HepG2 (cell line): Measurements from ENCODE around the gene TCF25. TPM values are rescaled to one million over a fixed set of nuclear protein-coding genes. Genes with fewer than 3 reads are reported as not detected.
A peak's percentile ranks its signal among the peaks of the same experiment; 100 is the strongest.

Experiments
- BRCA1 ChIP-seq: sonication (generic); formaldehyde crosslinking; IDR thresholded peaks from 2 replicates; pipeline ENCODE4 v1.4.0; 2020; ENCODE audit warnings: missing genetic modification reagents
- DNMT3B ChIP-seq: conservative IDR thresholded peaks from 2 replicates; pipeline ENCODE4 v1.6.1; 2016; ENCODE audit warnings: missing biosample characterization, control low read depth
- KDM4B ChIP-seq: sonication (generic); formaldehyde crosslinking; IDR thresholded peaks from 2 replicates; pipeline ENCODE4 v1.4.0; 2020; ENCODE audit warnings: missing genetic modification reagents
- MBD4 ChIP-seq: IDR thresholded peaks from 2 replicates; pipeline ENCODE4 v1.6.1; 2012; ENCODE audit warnings: low read length, inconsistent platforms, borderline replicate concordance
- SALL1 ChIP-seq: sonication (generic); formaldehyde crosslinking; IDR thresholded peaks from 2 replicates; pipeline ENCODE4 v1.8.0; 2022; ENCODE audit warnings: mild to moderate bottlenecking, missing genetic modification reagents
- SUZ12 ChIP-seq: fragments of 150-350 bp; IDR thresholded peaks from 2 replicates; pipeline ENCODE4 v1.6.1; 2014; ENCODE audit warnings: low read depth, low read length
- ZNF20 ChIP-seq: sonication (generic); formaldehyde crosslinking; IDR thresholded peaks from 2 replicates; pipeline ENCODE4 v1.4.0; 2020; ENCODE audit warnings: mild to moderate bottlenecking, moderate library complexity, missing genetic modification reagents
- ZNF230 ChIP-seq: sonication (generic); formaldehyde crosslinking; IDR thresholded peaks from 2 replicates; pipeline ENCODE4 v1.4.0; 2020; ENCODE audit warnings: mild to moderate bottlenecking, missing genetic modification reagents
- ZNF569 ChIP-seq: sonication (generic); formaldehyde crosslinking; IDR thresholded peaks from 2 replicates; pipeline ENCODE4 v1.5.0; 2020; ENCODE audit warnings: mild to moderate bottlenecking, missing genetic modification reagents, moderate library complexity, borderline replicate concordance
- ZNF629 ChIP-seq: sonication (generic); formaldehyde crosslinking; conservative IDR thresholded peaks from 2 replicates; pipeline ENCODE4 v1.5.0; 2020; ENCODE audit warnings: missing genetic modification reagents
- ZNF703 ChIP-seq: sonication (generic); formaldehyde crosslinking; IDR thresholded peaks from 2 replicates; pipeline ENCODE4 v1.5.1; 2020; ENCODE audit warnings: missing genetic modification reagents, mild to moderate bottlenecking, moderate library complexity, borderline replicate concordance
- ZNF746 ChIP-seq: sonication (generic); formaldehyde crosslinking; IDR thresholded peaks from 2 replicates; pipeline ENCODE4 v1.8.0; 2022; ENCODE audit warnings: mild to moderate bottlenecking, missing genetic modification reagents
- polyA plus RNA-seq, 8 experiments: library from polyadenylated mRNA; depleted of rRNA in 3 of 8; stranded (reverse) in 7 of 8; unstranded in 1 of 8; fragments of >200 nt; fragmentation: Illumina TruSeq in 4 of 8; extraction: Trizol in 4 of 8; gene quantifications; 2 replicates each; pipeline versions ENCODE4 v1.2.1 to v1.2.3, GENCODE V29; 2011 to 2016; ENCODE audit warnings: low read depth in 4 of 8, missing spikeins in 1 of 8, mixed read lengths in 1 of 8; ENCODE audit not compliant: insufficient read depth in 1 of 8
- total RNA-seq, 5 experiments: library from RNA; depleted of rRNA; stranded (reverse); fragments of >200 nt; fragmentation: Illumina TruSeq; extraction: Trizol; gene quantifications; 2 replicates each; pipeline ENCODE4 v1.2.3, GENCODE V29; 2016; ENCODE audit warnings: low read depth in 1 of 5
- TF ChIP-seq, protein P1 (sequence below): IDR thresholded peaks from 2 replicates; pipeline ENCODE4 v1.6.1; 2016; ENCODE audit warnings: control low read depth
- TF ChIP-seq, protein P2 (sequence below): sonication (generic); formaldehyde crosslinking; IDR thresholded peaks from 2 replicates; pipeline ENCODE4 v1.8.0; 2022; ENCODE audit warnings: mild to moderate bottlenecking, missing genetic modification reagents, moderate library complexity
- TF ChIP-seq, protein P3 (sequence below): sonication (generic); formaldehyde crosslinking; IDR thresholded peaks from 2 replicates; pipeline ENCODE4 v1.4.0; 2020; ENCODE audit warnings: missing genetic modification reagents
- TF ChIP-seq, protein P4 (sequence below): sonication (generic); formaldehyde crosslinking; IDR thresholded peaks from 2 replicates; pipeline ENCODE4 v1.4.0; 2020; ENCODE audit warnings: missing genetic modification reagents, borderline replicate concordance
- TF ChIP-seq, protein P5 (sequence below), 2 experiments: fragments of 450-650 bp in 1 of 2; sonication (generic) in 1 of 2; formaldehyde crosslinking; IDR thresholded peaks; 2 replicates each; pipeline versions ENCODE4 v1.5.0 to v1.8.0; 2020 to 2022; ENCODE audit warnings: mild to moderate bottlenecking in 1 of 2, missing genetic modification reagents in 1 of 2
- TF ChIP-seq, protein P6 (sequence below): sonication (generic); formaldehyde crosslinking; IDR thresholded peaks from 2 replicates; pipeline ENCODE4 v1.5.0; 2020; ENCODE audit warnings: mild to moderate bottlenecking, missing genetic modification reagents

TCF25 gene
- total and polyA plus RNA-seq, 2 of the 13 experiments (the other 11 are each of a cell fraction or from before 2014, with no cell fraction given): 138 to 206 TPM

DNA sequence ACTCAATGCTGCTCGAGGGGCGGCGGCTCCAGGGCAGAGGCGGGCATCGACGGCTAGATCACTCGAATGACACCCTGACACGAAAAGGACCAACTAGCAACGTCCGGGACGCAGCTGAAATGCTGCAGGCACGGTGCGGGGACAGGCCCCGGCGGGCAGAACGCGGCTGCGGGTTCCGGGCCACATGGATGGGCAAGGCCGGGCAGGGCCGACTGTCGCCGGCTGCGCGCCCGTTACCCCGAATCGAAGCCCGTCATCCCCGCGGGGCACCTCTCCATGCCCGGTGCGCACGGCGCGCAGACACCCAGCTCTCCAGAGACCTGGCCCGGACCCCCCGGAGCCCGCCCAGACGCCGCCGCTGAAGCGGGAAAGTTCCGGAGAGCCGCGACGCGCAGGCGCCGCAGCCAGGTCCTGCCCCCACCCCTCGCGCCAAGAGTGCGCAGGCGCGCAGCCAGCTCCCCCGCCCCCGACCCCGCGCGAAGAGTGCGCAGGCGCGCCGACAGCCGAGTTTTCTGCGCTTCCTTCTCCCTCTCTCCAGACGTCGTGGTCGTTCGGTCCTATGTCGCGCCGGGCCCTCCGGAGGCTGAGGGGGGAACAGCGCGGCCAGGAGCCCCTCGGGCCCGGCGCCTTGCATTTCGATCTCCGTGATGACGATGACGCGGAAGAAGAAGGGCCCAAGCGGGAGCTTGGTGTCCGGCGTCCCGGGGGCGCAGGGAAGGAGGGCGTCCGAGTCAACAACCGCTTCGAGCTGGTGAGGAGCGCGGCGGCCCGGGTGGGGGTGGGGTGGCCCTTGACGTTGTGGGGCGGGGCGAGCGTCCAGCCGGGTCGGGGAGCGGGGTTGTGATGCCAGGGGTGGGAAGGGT lies at the start of gene TCF25 (continued):
- TF ChIP-seq, protein P1, sequence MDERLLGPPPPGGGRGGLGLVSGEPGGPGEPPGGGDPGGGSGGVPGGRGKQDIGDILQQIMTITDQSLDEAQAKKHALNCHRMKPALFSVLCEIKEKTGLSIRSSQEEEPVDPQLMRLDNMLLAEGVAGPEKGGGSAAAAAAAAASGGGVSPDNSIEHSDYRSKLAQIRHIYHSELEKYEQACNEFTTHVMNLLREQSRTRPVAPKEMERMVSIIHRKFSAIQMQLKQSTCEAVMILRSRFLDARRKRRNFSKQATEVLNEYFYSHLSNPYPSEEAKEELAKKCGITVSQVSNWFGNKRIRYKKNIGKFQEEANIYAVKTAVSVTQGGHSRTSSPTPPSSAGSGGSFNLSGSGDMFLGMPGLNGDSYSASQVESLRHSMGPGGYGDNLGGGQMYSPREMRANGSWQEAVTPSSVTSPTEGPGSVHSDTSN (CRISPR knock-in tag): no peak
- peak; percentile 96 for TF ChIP-seq ZNF20 (CRISPR knock-in tag)
- TF ChIP-seq, protein P2, sequence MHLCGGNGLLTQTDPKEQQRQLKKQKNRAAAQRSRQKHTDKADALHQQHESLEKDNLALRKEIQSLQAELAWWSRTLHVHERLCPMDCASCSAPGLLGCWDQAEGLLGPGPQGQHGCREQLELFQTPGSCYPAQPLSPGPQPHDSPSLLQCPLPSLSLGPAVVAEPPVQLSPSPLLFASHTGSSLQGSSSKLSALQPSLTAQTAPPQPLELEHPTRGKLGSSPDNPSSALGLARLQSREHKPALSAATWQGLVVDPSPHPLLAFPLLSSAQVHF (CRISPR knock-in tag): peak; percentile 82
- TF ChIP-seq, protein P3, sequence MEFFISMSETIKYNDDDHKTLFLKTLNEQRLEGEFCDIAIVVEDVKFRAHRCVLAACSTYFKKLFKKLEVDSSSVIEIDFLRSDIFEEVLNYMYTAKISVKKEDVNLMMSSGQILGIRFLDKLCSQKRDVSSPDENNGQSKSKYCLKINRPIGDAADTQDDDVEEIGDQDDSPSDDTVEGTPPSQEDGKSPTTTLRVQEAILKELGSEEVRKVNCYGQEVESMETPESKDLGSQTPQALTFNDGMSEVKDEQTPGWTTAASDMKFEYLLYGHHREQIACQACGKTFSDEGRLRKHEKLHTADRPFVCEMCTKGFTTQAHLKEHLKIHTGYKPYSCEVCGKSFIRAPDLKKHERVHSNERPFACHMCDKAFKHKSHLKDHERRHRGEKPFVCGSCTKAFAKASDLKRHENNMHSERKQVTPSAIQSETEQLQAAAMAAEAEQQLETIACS (CRISPR knock-in tag): peak; percentile 49; the same call in 1 of the 2 replicates
- peak; percentile 86 for TF ChIP-seq ZNF746 (CRISPR knock-in tag)
- peak; percentile 75 for TF ChIP-seq SALL1
- TF ChIP-seq DNMT3B (CRISPR knock-in tag): no peak; the same call in 1 of the 2 replicates
- TF ChIP-seq, protein P4, sequence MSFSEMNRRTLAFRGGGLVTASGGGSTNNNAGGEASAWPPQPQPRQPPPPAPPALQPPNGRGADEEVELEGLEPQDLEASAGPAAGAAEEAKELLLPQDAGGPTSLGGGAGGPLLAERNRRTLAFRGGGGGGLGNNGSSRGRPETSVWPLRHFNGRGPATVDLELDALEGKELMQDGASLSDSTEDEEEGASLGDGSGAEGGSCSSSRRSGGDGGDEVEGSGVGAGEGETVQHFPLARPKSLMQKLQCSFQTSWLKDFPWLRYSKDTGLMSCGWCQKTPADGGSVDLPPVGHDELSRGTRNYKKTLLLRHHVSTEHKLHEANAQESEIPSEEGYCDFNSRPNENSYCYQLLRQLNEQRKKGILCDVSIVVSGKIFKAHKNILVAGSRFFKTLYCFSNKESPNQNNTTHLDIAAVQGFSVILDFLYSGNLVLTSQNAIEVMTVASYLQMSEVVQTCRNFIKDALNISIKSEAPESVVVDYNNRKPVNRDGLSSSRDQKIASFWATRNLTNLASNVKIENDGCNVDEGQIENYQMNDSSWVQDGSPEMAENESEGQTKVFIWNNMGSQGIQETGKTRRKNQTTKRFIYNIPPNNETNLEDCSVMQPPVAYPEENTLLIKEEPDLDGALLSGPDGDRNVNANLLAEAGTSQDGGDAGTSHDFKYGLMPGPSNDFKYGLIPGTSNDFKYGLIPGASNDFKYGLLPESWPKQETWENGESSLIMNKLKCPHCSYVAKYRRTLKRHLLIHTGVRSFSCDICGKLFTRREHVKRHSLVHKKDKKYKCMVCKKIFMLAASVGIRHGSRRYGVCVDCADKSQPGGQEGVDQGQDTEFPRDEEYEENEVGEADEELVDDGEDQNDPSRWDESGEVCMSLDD (CRISPR knock-in tag): peak; percentile 71; the same call in 1 of the 2 replicates
- peak; percentile 93; the same call in 1 of the 2 replicates for TF ChIP-seq ZNF703 (CRISPR knock-in tag)
- TF ChIP-seq, protein P5, sequence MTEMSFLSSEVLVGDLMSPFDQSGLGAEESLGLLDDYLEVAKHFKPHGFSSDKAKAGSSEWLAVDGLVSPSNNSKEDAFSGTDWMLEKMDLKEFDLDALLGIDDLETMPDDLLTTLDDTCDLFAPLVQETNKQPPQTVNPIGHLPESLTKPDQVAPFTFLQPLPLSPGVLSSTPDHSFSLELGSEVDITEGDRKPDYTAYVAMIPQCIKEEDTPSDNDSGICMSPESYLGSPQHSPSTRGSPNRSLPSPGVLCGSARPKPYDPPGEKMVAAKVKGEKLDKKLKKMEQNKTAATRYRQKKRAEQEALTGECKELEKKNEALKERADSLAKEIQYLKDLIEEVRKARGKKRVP (CRISPR knock-in tag; IDR thresholded peaks at IDR 0.05): no peak; a peak in 1 of 4 replicates
- TF ChIP-seq ZNF230 (CRISPR knock-in tag): peak; percentile 81; the same call in 1 of the 2 replicates
- TF ChIP-seq KDM4B (CRISPR knock-in tag): no peak
- peak; percentile 95; the same call in 1 of the 2 replicates for TF ChIP-seq BRCA1 (CRISPR knock-in tag)
- no peak for TF ChIP-seq SUZ12
- TF ChIP-seq, protein P6, sequence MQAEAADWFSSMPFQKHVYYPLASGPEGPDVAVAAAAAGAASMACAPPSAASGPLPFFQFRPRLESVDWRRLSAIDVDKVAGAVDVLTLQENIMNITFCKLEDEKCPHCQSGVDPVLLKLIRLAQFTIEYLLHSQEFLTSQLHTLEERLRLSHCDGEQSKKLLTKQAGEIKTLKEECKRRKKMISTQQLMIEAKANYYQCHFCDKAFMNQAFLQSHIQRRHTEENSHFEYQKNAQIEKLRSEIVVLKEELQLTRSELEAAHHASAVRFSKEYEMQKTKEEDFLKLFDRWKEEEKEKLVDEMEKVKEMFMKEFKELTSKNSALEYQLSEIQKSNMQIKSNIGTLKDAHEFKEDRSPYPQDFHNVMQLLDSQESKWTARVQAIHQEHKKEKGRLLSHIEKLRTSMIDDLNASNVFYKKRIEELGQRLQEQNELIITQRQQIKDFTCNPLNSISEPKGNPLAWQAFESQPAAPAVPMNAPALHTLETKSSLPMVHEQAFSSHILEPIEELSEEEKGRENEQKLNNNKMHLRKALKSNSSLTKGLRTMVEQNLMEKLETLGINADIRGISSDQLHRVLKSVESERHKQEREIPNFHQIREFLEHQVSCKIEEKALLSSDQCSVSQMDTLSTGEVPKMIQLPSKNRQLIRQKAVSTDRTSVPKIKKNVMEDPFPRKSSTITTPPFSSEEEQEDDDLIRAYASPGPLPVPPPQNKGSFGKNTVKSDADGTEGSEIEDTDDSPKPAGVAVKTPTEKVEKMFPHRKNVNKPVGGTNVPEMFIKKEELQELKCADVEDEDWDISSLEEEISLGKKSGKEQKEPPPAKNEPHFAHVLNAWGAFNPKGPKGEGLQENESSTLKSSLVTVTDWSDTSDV (CRISPR knock-in tag): peak; percentile 98; the same call in 1 of the 2 replicates
- no peak; the same call in 1 of the 2 replicates for TF ChIP-seq ZNF629
- no peak for TF ChIP-seq MBD4
- TF ChIP-seq ZNF569 (CRISPR knock-in tag): peak; percentile 63; the same call in 1 of the 2 replicates
